ENCODE measurements around the gene JADE2.
A peak's percentile ranks its signal among the peaks of the same experiment; 100 is the strongest.
"Not testable (repeated sequence)": the region's sequence is repeated elsewhere in the genome, so short reads cannot be mapped to it uniquely, and the experiment has no call there.

JADE2 gene

DNA sequence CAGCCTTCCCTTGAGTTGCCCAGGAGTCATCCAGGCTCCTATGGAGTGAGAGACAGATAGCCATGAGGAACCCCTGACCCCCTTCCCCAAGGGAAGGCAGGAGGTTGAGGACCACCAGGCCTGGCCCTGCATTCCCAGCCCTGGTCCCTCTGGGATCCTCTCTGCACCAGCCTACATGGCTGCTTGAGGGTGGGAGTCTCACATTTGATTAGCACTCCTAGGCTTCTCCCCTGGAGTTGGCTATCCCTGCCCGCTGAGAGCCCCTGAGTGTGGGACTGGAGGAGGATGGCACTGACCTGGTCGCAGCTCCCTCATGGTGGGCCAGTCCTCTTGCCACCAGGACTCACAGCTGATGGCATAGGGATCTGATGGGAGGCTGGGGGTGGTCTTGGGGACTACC lies 60.5 kb downstream of the JADE2 start:
- no peak for DNase-seq (ENCODE audit: low read depth, low spot score)

DNA sequence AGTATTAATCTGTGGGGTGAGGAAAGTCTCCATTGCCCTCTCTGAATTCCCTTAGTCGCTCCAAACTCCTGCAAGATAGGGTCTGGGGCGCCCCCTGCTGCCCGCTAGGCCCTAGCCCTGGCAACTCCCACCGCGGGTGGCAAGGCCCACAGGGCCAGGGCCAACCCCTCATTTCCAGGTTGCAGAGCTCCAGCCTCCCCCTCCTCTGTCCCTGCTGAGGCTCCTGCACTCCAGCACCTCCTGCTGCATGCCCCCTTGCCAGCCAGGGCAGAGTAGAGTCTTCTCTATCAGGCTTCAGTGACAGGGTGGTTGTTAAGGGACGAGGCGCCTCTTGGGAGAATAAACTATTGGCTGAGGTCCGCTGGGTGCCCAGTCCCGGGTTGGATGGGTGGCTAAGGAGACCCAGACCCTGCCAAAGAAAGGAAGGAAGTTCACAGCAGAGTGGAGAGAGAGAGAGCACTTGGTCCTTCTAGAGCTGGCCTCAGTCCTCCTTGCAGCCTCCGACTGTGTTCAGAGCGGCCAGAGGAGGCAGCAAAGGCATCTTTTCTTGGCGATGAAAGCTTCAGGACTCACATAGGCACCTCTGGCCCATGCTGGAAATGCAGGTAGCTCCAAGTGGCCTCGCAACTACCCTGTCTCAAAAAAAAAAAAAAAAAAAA lies 61.5 kb downstream of the JADE2 start:
- peak; percentile 61 for DNase-seq (ENCODE audit: low read depth, low spot score)

- no peak for DNase-seq (ENCODE audit: low read depth, low spot score)
These were observed 65.7 kb downstream of the JADE2 start for GRCh38 chr5:134590992-134591659.

GRCh38 chr5:134592141-134592746 lies 66.8 kb downstream of the JADE2 start:
- DNase-seq (ENCODE audit: low read depth, low spot score) = no peak

DNA sequence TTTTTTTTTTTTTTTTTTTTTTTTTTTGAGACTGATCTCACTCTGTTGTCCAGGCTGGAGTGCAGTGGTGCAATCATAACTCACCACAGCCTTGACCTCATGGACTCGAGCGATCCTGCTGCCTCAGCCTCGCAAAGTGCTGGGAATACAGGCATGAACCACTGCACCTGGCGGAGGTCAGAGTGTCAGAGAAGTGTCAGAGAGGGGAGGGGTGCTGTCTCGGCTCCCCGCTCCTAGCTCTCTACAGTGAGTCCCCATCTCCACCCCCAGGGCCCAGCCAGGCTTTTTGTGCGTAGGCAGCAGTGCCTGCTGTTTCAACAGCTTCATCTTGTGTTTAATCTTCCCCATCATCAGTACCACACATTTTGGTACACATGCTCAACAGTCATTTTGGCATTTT lies 68.9 kb downstream of the JADE2 start:
- DNase-seq (ENCODE audit: low read depth, low spot score) = no peak

GRCh38 chr5:134594797-134595457 lies 69.5 kb downstream of the JADE2 start:
- DNase-seq (ENCODE audit: low read depth, low spot score) = no peak

DNA sequence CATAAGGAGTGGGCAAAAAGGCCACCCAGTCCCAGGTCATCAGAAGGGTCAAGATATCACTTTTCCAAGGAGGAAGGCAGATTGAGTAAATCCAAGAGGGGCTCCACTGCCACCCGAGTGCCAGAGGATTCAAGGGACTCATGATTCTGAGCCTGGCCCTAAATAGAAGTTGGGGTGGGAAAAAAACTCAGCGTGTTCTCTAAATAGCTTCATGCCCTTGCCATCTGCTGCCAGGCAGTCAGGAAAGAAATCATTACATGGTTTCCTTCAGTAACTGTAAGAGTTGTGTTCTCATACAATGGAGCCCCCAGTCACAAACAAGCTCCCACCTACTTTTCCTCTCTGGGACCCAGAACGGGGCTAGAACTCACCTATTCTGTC lies 70.0 kb downstream of the JADE2 start:
- no peak for DNase-seq (ENCODE audit: low read depth, low spot score)

DNA sequence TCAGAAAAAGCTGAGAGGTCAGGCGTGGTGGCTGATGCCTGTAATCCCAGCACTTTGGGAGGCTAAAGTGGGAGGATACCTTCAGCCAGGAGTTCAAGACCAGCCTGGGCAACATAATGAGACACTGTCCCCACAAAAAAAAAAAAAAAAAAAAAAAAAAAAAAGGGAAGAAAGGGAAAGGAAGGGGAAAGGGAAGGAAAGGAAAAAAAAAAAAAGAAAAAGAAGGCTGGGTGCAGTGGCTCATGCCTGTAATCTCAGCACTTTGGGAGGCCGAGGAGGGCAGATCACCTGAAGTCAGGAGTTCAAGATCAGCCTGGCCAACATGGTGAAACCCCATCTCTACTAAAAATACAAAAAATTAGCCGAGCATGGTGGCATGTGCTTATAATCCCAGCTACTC lies 74.3 kb downstream of the JADE2 start:
- not testable (repeated sequence) for DNase-seq (ENCODE audit: low read depth, low spot score)

GRCh38 chr5:134600600-134600999 lies 75.1 kb downstream of the JADE2 start:
- DNase-seq (ENCODE audit: low read depth, low spot score) = no peak

DNA sequence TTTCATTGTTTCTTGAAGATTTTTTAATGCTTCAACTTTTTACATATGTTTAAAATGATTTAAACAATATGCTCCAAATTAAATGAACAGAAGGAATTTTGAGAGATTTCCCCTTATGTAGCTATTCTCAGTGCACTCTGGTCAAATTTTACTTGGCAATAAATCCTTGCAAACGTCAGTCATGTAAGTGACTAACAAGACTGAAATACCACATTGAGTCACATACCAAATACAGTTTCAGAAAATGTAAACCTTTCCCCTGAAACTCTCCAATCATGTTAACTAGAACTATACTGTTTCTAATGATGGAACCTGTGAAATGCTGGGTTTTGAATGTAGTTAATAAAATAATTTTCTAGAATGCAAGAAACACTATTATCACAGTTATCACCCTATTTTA lies 77.6 kb downstream of the JADE2 start:
- no peak for DNase-seq (ENCODE audit: low read depth, low spot score)

DNA sequence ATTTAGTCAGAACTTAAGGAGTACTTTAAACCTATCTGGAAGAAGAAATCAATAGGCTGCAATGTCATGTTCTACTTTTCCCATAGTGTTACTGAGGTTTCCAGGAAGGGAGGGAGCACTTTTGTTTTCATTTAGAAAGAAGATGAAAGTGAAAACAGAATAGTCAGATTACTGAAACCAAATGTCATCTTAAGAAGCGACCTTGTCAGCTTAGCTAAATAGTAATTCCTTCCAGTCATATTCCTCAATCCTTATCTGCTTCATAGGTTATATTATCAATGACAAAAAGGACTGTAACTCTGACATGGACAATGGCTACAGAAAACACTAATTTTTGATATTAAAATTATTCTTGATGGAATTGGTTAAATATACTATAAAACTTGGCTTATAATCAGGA lies 79.4 kb downstream of the JADE2 start:
- DNase-seq (ENCODE audit: low read depth, low spot score) = no peak

DNA sequence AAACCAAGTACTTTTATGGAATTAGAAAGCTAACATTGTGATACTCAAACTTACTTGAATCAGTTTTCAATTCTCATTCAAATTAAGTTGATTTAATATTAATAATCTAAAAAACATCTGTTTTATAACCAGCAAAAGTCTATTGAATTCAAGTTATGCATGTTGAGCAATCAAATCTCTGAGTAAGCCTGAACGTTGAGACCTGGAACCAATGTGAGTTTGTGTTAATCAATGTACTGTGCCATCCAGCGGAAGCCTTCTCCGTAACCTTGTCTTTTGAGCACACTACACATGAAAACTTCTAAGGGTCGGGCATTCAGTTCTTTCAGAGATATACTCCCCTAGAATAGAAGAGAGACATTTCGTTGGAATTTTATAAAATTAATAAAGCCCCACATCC lies 81.3 kb downstream of the JADE2 start:
- DNase-seq (ENCODE audit: low read depth, low spot score) = no peak

DNA sequence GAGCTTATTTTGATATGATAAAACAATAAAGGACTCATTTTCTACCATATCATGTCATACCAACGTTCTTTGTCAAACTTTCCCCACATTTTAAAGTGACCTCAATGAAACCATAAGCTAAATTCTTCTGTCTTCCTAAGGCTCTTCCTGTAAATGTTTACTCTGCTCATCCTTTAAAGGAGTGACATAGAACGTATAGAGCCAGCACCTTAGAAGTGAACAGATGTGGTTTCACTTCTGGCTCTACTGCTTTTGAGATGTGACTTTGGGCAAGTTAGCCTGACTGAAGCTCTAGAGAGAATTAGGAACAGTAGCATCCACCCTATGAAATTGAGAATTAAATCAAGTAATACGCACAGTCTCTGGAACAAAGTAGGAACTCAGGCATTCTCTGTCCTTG lies 83.1 kb downstream of the JADE2 start:
- no peak for DNase-seq (ENCODE audit: low read depth, low spot score)

DNA sequence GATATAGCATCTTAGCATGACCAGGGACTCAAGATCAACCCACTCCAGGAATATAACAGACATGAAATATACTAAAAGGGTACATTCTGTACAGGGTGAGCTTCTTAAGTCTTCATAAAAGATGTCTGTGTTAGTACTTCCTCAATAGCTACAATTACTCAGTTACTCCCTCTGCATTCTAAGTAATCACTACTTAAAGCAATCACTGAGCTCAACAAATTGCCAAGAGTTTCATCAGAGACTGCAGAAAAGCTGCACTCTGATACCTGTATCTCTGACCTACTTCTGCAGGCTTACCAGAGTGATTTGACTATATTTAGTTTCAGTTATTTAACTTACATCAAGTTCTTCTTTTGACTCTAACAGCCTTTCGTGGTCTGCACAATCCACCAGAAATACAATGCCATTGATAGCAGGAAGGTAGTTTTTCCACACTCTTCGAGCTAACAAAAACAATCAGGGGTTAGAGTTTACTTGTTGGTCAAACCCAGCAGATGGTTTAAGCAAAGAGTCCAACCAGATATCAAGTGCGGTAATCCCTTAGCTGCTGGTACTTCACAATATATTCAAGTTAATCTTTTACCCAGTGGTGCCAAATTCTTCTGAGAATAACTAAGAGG lies 83.9 kb downstream of the JADE2 start:
- DNase-seq (ENCODE audit: low read depth, low spot score) = no peak

DNA sequence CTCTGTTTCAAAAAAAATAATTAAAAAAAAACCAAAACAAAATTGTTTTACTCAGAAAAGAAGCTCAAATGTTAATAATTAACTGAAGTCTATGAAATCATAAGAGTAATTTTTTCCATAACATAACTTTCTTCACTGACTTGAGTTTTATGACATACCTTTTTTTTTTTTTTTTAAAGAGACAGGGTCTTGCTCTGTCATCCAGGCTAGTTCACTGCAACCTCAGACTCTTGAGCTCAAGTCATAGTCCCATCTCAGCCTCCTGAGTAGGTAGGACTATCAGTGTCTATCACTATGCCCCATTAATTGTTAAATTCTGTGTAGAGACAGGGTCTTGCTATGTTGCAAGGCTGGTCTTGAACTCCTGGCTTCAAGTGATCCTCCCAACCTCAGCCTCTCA lies 85.3 kb downstream of the JADE2 start:
- no peak for DNase-seq (ENCODE audit: low read depth, low spot score)

GRCh38 chr5:134611515-134611914 lies 86.0 kb downstream of the JADE2 start:
- no peak for DNase-seq (ENCODE audit: low read depth, low spot score)

- DNase-seq (ENCODE audit: low read depth, low spot score) = no peak
These were observed 89.1 kb downstream of the JADE2 start for GRCh38 chr5:134614450-134615085.

DNA sequence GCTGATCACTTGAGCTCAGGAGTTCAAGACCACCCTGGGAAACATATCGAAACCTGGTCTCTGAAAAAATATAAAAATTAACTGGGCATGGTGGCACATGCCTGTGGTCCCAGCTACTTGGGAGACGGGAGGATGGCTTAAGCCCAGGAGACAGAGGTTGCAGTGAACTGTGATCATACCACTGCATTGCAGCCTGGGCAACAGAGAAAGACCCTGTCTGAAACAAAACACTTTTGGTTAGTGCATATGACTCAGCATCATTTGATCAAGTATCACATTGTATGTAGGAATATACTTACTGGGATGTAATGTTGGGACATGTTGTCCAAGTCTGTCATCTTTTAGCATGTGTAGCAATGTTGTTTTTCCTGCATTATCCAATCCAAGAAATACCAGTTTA lies 95.2 kb downstream of the JADE2 start:
- no peak for DNase-seq (ENCODE audit: low read depth, low spot score)

DNA sequence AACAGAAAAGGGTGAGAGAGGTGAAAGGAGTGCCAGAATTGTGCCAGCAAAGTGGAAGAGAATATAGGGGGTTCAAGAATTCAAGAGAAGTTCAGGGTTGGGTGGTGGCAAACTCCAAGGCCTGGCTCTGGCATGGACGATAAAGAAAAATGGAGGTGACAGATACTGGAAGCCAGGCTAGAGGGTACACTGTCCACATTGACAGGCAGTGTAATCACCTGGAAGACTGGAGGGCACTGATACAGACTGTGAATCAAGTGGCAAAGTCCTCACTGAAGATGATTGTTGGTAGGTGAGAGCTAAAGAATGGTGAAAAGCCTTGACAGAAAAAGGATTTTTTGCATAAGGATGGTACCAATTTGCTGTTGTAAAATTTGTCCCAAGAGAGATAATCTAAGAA lies 100.1 kb downstream of the JADE2 start:
- no peak for DNase-seq (ENCODE audit: low read depth, low spot score)

DNA sequence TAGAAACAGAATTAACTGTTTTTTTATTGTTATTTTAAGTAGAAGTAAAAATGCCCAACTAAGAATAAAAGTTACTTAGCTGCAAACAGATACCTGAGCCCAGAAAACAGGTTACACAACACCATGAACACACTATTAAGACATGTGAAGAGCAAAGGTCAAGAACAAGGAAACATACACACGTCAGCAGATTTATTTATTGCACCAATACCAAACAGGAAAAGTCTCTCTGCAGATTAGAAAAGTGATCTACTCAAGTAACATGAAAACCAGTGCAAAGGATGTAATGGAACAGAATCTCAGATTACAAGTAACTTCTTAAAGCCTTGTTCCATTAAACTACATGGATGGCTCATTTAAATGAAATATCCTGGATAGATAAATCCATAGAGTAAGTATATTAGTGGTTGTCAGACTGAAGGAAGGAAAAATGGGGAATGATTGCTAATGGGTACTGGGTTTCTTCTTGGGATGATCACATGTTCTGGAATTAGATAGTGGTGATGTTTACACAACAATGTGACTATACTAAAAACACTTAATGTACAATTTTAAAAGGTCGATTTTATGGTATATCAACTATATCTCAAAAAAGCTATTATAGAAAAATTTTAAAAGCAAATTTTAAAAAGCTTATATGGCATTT lies 101.0 kb downstream of the JADE2 start:
- DNase-seq (ENCODE audit: low read depth, low spot score) = no peak
